H9 (cell line): ENCODE measurements around the gene HLA-DMA. TPM values are rescaled to one million over a fixed set of nuclear protein-coding genes. Genes with fewer than 3 reads are reported as not detected.

ENCODE experiments used
- DNase-seq: peaks from one replicate; pipeline ENCODE4 v3.0.0-alpha.2; 2017
- H2AFZ ChIP-seq: one replicate; pipeline ENCODE4 v1.6.1; 2013; ENCODE audit warnings: mild to moderate bottlenecking, low read length, control low read depth, moderate library complexity
- H2AK5ac ChIP-seq: 2 replicates; pipeline ENCODE4 v1.6.1; 2013; ENCODE audit warnings: low read length, control low read depth, mixed read lengths; ENCODE audit not compliant: insufficient read length
- H2BK120ac ChIP-seq: one replicate; pipeline ENCODE4 v1.6.1; 2013; ENCODE audit warnings: low read depth, mild to moderate bottlenecking, low read length, control low read depth, inconsistent platforms; ENCODE audit not compliant: poor library complexity, severe bottlenecking
- H2BK12ac ChIP-seq: 2 replicates; pipeline ENCODE4 v1.6.1; 2013; ENCODE audit warnings: low read length, control low read depth, mixed read lengths, low read depth; ENCODE audit not compliant: insufficient read length
- H2BK15ac ChIP-seq: 2 replicates; pipeline ENCODE4 v1.6.1; 2013; ENCODE audit warnings: low read depth, low read length, control low read depth
- H2BK20ac ChIP-seq: one replicate; pipeline ENCODE4 v1.6.1; 2013; ENCODE audit warnings: low read depth, mild to moderate bottlenecking, low read length, control low read depth, inconsistent platforms; ENCODE audit not compliant: poor library complexity, severe bottlenecking
- H2BK5ac ChIP-seq: 2 replicates; pipeline ENCODE4 v1.6.1; 2013; ENCODE audit warnings: low read length, control low read depth, mixed read lengths; ENCODE audit not compliant: insufficient read length
- H3K14ac ChIP-seq: 2 replicates; pipeline ENCODE4 v1.6.1; 2013; ENCODE audit warnings: low read length, control low read depth; ENCODE audit not compliant: insufficient read depth
- H3K18ac ChIP-seq: 2 replicates; pipeline ENCODE4 v1.6.1; 2013; ENCODE audit warnings: low read depth, mild to moderate bottlenecking, mixed read lengths, low read length, control low read depth; ENCODE audit not compliant: insufficient read length
- H3K23ac ChIP-seq: 2 replicates; pipeline ENCODE4 v1.6.1; 2013; ENCODE audit warnings: low read length, control low read depth, mixed read lengths, low read depth; ENCODE audit not compliant: insufficient read length
- H3K23me2 ChIP-seq: 2 replicates; pipeline ENCODE4 v1.6.1; 2013; ENCODE audit warnings: low read depth, mild to moderate bottlenecking, mixed read lengths, low read length, control low read depth; ENCODE audit not compliant: insufficient read length, poor library complexity, severe bottlenecking
- H3K27ac ChIP-seq: 2 replicates; pipeline ENCODE4 v1.5.1; 2013; ENCODE audit warnings: low read length, control low read depth, mixed read lengths, low read depth; ENCODE audit not compliant: insufficient read length
- H3K27me3 ChIP-seq: 2 replicates; pipeline ENCODE4 v1.6.1; 2013; ENCODE audit warnings: low read length, control low read depth, inconsistent platforms; ENCODE audit not compliant: insufficient read depth
- H3K4ac ChIP-seq: 2 replicates; pipeline ENCODE4 v1.6.1; 2013; ENCODE audit warnings: low read depth, mild to moderate bottlenecking, control low read depth, inconsistent platforms, low read length, moderate library complexity
- H3K4me1 ChIP-seq: 2 replicates; pipeline ENCODE4 v1.6.1; 2013; ENCODE audit warnings: low read length, control low read depth, inconsistent platforms; ENCODE audit not compliant: insufficient read depth
- H3K4me2 ChIP-seq: 2 replicates; pipeline ENCODE4 v1.6.1; 2013; ENCODE audit warnings: low read length, control low read depth, mixed read lengths; ENCODE audit not compliant: insufficient read length, insufficient read depth
- H3K56ac ChIP-seq: 2 replicates; pipeline ENCODE4 v1.6.1; 2013; ENCODE audit warnings: low read depth, mild to moderate bottlenecking, mixed read lengths, low read length, control low read depth; ENCODE audit not compliant: insufficient read length
- H3K79me1 ChIP-seq: 2 replicates; pipeline ENCODE4 v1.6.1; 2013; ENCODE audit warnings: low read depth, mild to moderate bottlenecking, moderate library complexity, low read length, control low read depth, inconsistent platforms; ENCODE audit not compliant: insufficient read depth, poor library complexity, severe bottlenecking
- H3K79me2 ChIP-seq: 2 replicates; pipeline ENCODE4 v1.6.1; 2013; ENCODE audit warnings: low read length, control low read depth, inconsistent platforms; ENCODE audit not compliant: insufficient read depth
- H3K9ac ChIP-seq: 2 replicates; pipeline ENCODE4 v1.6.1; 2013; ENCODE audit warnings: low read length, control low read depth, mixed read lengths; ENCODE audit not compliant: insufficient read length; ENCODE audit errors: extremely low read depth
- H3K9me3 ChIP-seq: one replicate; pipeline ENCODE4 v1.6.1; 2013; ENCODE audit warnings: low read depth, low read length, inconsistent platforms; ENCODE audit not compliant: control insufficient read depth
- H3T11ph ChIP-seq: one replicate; pipeline ENCODE4 v1.6.1; 2013; ENCODE audit warnings: mild to moderate bottlenecking, low read length, control low read depth, inconsistent platforms
- H4K20me1 ChIP-seq: one replicate; pipeline ENCODE4 v1.6.1; 2013; ENCODE audit not compliant: control insufficient read depth, insufficient read length, insufficient read depth
- H4K5ac ChIP-seq: 2 replicates; pipeline ENCODE4 v1.6.1; 2013; ENCODE audit warnings: low read depth, mild to moderate bottlenecking, mixed read lengths, low read length, control low read depth; ENCODE audit not compliant: insufficient read length
- H4K8ac ChIP-seq: replicated peaks from 2 replicates; pipeline ENCODE4 v1.6.1; 2013; ENCODE audit warnings: low read length, control low read depth, mixed read lengths, low read depth; ENCODE audit not compliant: insufficient read length
- H4K91ac ChIP-seq: 2 replicates; pipeline ENCODE4 v1.6.1; 2013; ENCODE audit warnings: low read depth, mild to moderate bottlenecking, moderate library complexity, mixed read lengths, low read length, control low read depth; ENCODE audit not compliant: insufficient read length
- H3K27ac Mint-ChIP-seq, 3 experiments: 2 replicates in 2 of 3; 3 replicates in 1 of 3; pipeline ENCODE4 v1.8.0; 2020 to 2021; ENCODE audit warnings: mixed read lengths in 3 of 3, mild to moderate bottlenecking in 1 of 3, moderate library complexity in 1 of 3
- H3K27me3 Mint-ChIP-seq: 2 replicates; pipeline ENCODE4 v1.8.0; 2021; ENCODE audit warnings: low read depth, mild to moderate bottlenecking, moderate library complexity, mixed read lengths
- H3K36me3 Mint-ChIP-seq, 3 experiments: 2 replicates in 2 of 3; 3 replicates in 1 of 3; pipeline ENCODE4 v1.8.0; 2020 to 2021; ENCODE audit warnings: low read depth in 3 of 3, mixed read lengths in 3 of 3; ENCODE audit not compliant: insufficient read depth in 1 of 3
- H3K4me1 Mint-ChIP-seq, 2 experiments: 2 replicates each; pipeline ENCODE4 v1.8.0; 2020; ENCODE audit warnings: mixed read lengths in 2 of 2
- H3K4me3 Mint-ChIP-seq, 2 experiments: 2 replicates in 1 of 2; 3 replicates in 1 of 2; pipeline ENCODE4 v1.8.0; 2020 to 2021; ENCODE audit warnings: mild to moderate bottlenecking in 2 of 2, mixed read lengths in 2 of 2, moderate library complexity in 1 of 2
- H3K9me3 Mint-ChIP-seq, 2 experiments: 2 replicates in 1 of 2; 3 replicates in 1 of 2; pipeline ENCODE4 v1.8.0; 2020; ENCODE audit warnings: mild to moderate bottlenecking in 2 of 2, mixed read lengths in 2 of 2, moderate library complexity in 1 of 2
- WGBS: extraction: QIAGEN DNeasy Blood & Tissue Kit; methylation state at CpG from one replicate; pipeline ENCODE4 v1.1.7; 2013; ENCODE audit warnings: missing lambda C conversion rate, low lambda C conversion rate, mixed read lengths; ENCODE audit not compliant: insufficient read length; ENCODE audit errors: extremely low coverage; 5-methylcytosine and 5-hydroxymethylcytosine counted together
- total RNA-seq: library from RNA; stranded (reverse); gene quantifications from 2 replicates; pipeline ENCODE4 v1.2.1, GENCODE V29; 2021
- TF ChIP-seq, protein P1 (sequence below): fragments of 200-600 bp; sonication (generic); conservative IDR thresholded peaks from 3 replicates; pipeline ENCODE4 v1.8.0; 2021; ENCODE audit warnings: antibody characterized with exemption, mild to moderate bottlenecking

The HLA-DMA gene
- total RNA-seq, 1 experiment from 2014 or later, result 7.5 TPM

DNA sequence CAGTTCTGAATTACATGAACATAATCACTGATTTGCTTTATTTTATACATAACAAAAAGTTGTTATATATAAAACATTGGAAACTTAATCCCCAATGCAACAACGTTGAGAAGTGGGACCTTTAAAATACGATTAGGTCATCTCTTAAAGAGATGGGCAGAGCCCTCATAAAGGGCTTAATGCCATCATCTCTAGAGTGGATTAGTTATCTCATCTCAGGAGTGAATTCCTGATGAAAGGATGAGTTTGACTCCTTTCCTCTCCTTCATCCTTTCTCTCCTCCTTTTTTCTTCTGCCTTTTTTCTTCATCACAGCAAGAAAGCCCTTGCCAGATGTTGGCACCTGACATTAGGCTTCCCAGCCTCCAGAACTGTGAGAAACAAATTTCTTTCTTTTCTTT, 42.6 kb upstream of the HLA-DMA start:
- Histone ChIP-seq H4K5ac (no peak overlapping the region), H3K4me2 (no peak overlapping the region), H3K4ac (no peak overlapping the region), H3K79me2 (no peaks in the 10 kb centered on the region), H3T11ph (no peak overlapping the region), H3K14ac (no peak overlapping the region), H3K23me2 (no peaks in the 10 kb centered on the region), H2BK12ac (no peak overlapping the region), H2BK20ac (no peak overlapping the region), H4K8ac (no peak overlapping the region), H3K56ac (no peak overlapping the region), H2BK120ac (no peak overlapping the region), H3K9ac (no peak overlapping the region), H3K27me3 (no peaks in the 10 kb centered on the region), H4K91ac (no peak overlapping the region), H3K18ac (no peak overlapping the region), H2AFZ (no peak overlapping the region), H2AK5ac (no peak overlapping the region), H2BK15ac (no peak overlapping the region), H2BK5ac (no peak overlapping the region), H3K79me1 (no peaks in the 10 kb centered on the region), H3K9me3 (no peaks in the 10 kb centered on the region), H4K20me1 (no peaks in the 10 kb centered on the region), H3K27ac (no peak overlapping the region), H3K4me1 (no peaks in the 10 kb centered on the region), H3K23ac (no peak overlapping the region)
- Mint-ChIP-seq H3K27me3 (peaks cover 18% of the 10 kb centered on the region), H3K9me3 (no peaks in the 10 kb centered on the region; a peak in 2 of 5 replicates), H3K4me3 (no peak overlapping the region), H3K27ac (no peak overlapping the region), H3K4me1 (peaks cover 4% of the 10 kb centered on the region in 2 experiments), H3K36me3 (no peaks in the 10 kb centered on the region)
- DNase-seq, result no peak
- TF ChIP-seq, protein P1, sequence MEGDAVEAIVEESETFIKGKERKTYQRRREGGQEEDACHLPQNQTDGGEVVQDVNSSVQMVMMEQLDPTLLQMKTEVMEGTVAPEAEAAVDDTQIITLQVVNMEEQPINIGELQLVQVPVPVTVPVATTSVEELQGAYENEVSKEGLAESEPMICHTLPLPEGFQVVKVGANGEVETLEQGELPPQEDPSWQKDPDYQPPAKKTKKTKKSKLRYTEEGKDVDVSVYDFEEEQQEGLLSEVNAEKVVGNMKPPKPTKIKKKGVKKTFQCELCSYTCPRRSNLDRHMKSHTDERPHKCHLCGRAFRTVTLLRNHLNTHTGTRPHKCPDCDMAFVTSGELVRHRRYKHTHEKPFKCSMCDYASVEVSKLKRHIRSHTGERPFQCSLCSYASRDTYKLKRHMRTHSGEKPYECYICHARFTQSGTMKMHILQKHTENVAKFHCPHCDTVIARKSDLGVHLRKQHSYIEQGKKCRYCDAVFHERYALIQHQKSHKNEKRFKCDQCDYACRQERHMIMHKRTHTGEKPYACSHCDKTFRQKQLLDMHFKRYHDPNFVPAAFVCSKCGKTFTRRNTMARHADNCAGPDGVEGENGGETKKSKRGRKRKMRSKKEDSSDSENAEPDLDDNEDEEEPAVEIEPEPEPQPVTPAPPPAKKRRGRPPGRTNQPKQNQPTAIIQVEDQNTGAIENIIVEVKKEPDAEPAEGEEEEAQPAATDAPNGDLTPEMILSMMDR, result no peak
- WGBS, result no CpG with 5 or more reads among the region's 2 CpGs
